Heart left ventricle (tissue), 16 donors: ENCODE data around the gene TMEM43. TPM values are rescaled to one million over a fixed set of nuclear protein-coding genes. Genes with fewer than 3 reads are reported as not detected.

Experiments used
- ATAC-seq, 4 donors: fragments of 200-7000 bp; cut with Tn5 transposase; one replicate each; pipeline ENCODE4 v1.9.1; 2020 to 2022; ENCODE audit warnings: moderate library complexity in 4 of 4, mild to moderate bottlenecking in 3 of 4, moderate number of reproducible peaks in 1 of 4
- DNase-seq, 5 donors: peaks; one replicate each; pipeline ENCODE4 v3.0.0-alpha.2; 2020
- H3K27ac ChIP-seq, 12 donors: fragments of 200-600 bp; sonication (generic) in 4 of 12; one replicate each; pipeline versions ENCODE4 v1.5.0 to v1.8.0; 2016 to 2022; ENCODE audit warnings: mild to moderate bottlenecking in 2 of 12
- H3K27me3 ChIP-seq, 9 donors: fragments of 200-600 bp; sonication (generic) in 2 of 9; one replicate each; pipeline versions ENCODE4 v1.5.1 to v1.8.0; 2016 to 2022; ENCODE audit warnings: mild to moderate bottlenecking in 3 of 9
- H3K36me3 ChIP-seq, 9 donors: fragments of 200-600 bp; sonication (generic) in 2 of 9; one replicate each; pipeline versions ENCODE4 v1.5.0 to v1.8.0; 2018 to 2022; ENCODE audit warnings: mild to moderate bottlenecking in 2 of 9
- H3K4me1 ChIP-seq, 12 donors: fragments of 200-600 bp; sonication (generic) in 4 of 12; one replicate each; pipeline versions ENCODE4 v1.5.0 to v1.8.0; 2016 to 2022; ENCODE audit warnings: mild to moderate bottlenecking in 3 of 12
- H3K4me3 ChIP-seq, 12 donors: fragments of 200-600 bp; sonication (generic) in 4 of 12; one replicate each; pipeline versions ENCODE4 v1.5.0 to v1.8.0; 2017 to 2022; ENCODE audit warnings: mild to moderate bottlenecking in 9 of 12, moderate library complexity in 4 of 12
- H3K9me3 ChIP-seq, 12 donors: fragments of 200-600 bp; sonication (generic) in 4 of 12; one replicate each; pipeline versions ENCODE4 v1.5.0 to v1.8.0; 2016 to 2022; ENCODE audit warnings: mild to moderate bottlenecking in 1 of 12
- POLR2A ChIP-seq, 2 donors: fragments of 450-650 bp; IDR thresholded peaks; one replicate each; pipeline ENCODE4 v1.6.1; 2017; ENCODE audit warnings: antibody characterized with exemption in 2 of 2, mild to moderate bottlenecking in 2 of 2, moderate library complexity in 2 of 2
- WGBS, 4 donors: extraction: QIAGEN DNeasy Blood & Tissue Kit in 2 of 4; methylation state at CpG; one replicate each; pipeline versions ENCODE4 v1.1.5 to v1.1.7; 2013 to 2018; 5-methylcytosine and 5-hydroxymethylcytosine counted together
- intact Hi-C, 10 donors: fragments of 100-400 bp; cut with DNase I; formaldehyde crosslinking; loops; one replicate each; pipeline versions ENCODE4 v1.11.1 to v1.14.2; 2022
- polyA plus RNA-seq, 2 donors: library from polyadenylated mRNA; stranded (reverse); fragments of 200-250 nt; gene quantifications; one replicate each; pipeline ENCODE4 v1.2.3, GENCODE V29; 2013
- total RNA-seq, 9 donors: library from RNA; depleted of rRNA in 2 of 9; stranded (reverse); fragments of >200 nt in 2 of 9; fragmentation: NEBNext Ultra II Directional in 3 of 9; extraction: Animal tissue kit (Norgen Biotek cat#: 25700) in 3 of 9; gene quantifications; one replicate each; pipeline versions ENCODE4 v1.1.0 to v1.2.4, GENCODE V29; 2016 to 2023
- TF ChIP-seq, protein P1 (sequence below), 12 donors: fragments of 200-600 bp; sonication (generic) in 4 of 12; IDR thresholded peaks; one replicate each; pipeline versions ENCODE4 v1.5.0 to v1.8.0; 2018 to 2022; ENCODE audit warnings: antibody characterized with exemption in 12 of 12, mild to moderate bottlenecking in 5 of 12
- donor health status: ischemic (EF 13 %, LVEDD 7.1; RV severe dilation, severe dysfunction).
- donor health status: healthy with polysubstance abuse.
- donor health status: DM: no; HTN: yes; CAD: no.
- donor health status: DM: no; HTN: no; CAD: no.
- donor health status: ischemic (EF 25% LVEDD 6.9; RV normal size, moderate dysfunction).
- donor health status: ischemic (EF 25% LVEDD 5.7; RV mildly dilated, moderate dysfunction).
- donor health status: healthy.
- donor health status: DM: yes; HTN: yes; CAD: no.
- donor health status: ischemic (EF 35%, LVEDD 5.7; RV mildly dilated, moderate dysfunction).
- donor health status: nonischemic (EF 11% LVEDD 7.7; RV severe dilation, severe dysfunction).
- donor health status: DM: yes; HTN: yes; CAD: no.
- donor health status: PGD.
- donor health status: ischemic (EF 29% LVEDD 5.4; RV normal size, mild dysfunction).
- donor health status: nonischemic (EF 23%, LVEDD 6.1; RV moderate dilation, normal function).

Gene TMEM43
- total and polyA plus RNA-seq, 11 donors = 26.1 to 150 (median 46.0) TPM

DNA sequence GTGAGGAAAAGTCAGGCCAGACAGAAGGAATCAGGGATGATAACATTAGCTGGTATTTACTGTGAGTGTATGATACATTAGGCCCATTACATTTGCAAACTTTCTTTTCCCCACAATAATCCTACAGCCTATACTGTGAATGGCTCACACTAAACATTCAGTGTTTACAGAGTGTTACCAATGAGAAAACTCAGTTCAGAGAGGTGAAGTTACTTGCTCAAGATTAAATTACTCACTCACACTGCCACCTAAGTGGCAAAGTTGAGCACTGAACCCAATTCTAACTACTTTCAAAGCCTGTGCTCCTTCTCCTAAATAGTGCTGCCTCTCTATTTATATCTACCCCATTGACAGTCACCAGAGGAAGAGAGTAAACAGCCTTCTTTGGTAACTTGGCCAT lies 45.0 kb downstream of the TMEM43 start:
- Histone ChIP-seq H3K9me3 (no peaks in the 10 kb centered on the region), H3K4me1 (peaks cover 0 to 6% (median 0%) of the 10 kb centered on the region in 12 donors), H3K36me3 (peaks cover 0 to 83% (median 81%) of the 10 kb centered on the region in 9 donors), H3K27ac (no peak overlapping the region), H3K4me3 (no peak overlapping the region), H3K27me3 (no peaks in the 10 kb centered on the region)
- intact Hi-C loops = loop anchor here in 3 of 10 donors (10.0 kb wide), 2 partner anchors 275 to 515 kb away; no protein-coding TSS in a partner anchor
- TF ChIP-seq POLR2A (IDR thresholded peaks at IDR 0.05) = no peak
- TF ChIP-seq, protein P1, sequence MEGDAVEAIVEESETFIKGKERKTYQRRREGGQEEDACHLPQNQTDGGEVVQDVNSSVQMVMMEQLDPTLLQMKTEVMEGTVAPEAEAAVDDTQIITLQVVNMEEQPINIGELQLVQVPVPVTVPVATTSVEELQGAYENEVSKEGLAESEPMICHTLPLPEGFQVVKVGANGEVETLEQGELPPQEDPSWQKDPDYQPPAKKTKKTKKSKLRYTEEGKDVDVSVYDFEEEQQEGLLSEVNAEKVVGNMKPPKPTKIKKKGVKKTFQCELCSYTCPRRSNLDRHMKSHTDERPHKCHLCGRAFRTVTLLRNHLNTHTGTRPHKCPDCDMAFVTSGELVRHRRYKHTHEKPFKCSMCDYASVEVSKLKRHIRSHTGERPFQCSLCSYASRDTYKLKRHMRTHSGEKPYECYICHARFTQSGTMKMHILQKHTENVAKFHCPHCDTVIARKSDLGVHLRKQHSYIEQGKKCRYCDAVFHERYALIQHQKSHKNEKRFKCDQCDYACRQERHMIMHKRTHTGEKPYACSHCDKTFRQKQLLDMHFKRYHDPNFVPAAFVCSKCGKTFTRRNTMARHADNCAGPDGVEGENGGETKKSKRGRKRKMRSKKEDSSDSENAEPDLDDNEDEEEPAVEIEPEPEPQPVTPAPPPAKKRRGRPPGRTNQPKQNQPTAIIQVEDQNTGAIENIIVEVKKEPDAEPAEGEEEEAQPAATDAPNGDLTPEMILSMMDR (IDR thresholded peaks at IDR 0.05) = no peak
- ATAC-seq (no peak), DNase-seq (no peak)

DNA sequence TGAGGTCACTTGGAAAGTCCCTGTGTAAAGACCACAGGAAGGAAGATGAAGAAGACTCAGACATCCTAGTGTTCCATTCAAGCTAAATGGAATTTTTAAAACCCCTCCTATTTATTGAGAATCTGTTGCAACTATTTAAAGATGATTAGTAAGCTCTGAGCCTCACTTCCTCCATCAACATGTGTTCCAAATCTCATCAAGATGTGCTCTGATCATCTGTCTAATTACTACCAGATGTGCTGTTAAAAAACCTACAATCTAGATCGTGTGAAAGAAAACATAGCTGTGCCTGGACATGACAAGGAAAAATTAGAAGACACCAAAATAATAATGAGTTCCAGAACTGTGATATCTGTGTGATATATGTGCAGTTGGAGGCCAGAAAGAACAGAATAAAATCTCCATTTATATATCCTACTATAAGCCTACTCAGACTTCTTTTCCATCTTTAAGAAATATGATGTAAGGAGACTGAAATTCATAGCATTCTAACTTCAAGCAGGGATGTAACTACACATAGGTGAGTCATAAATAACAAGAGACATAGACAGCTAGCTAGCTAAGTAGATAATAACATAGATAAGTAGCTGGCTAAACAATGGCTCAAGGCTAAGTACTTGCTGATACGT lies 45.8 kb downstream of the TMEM43 start:
- intact Hi-C loops = loop anchor here in 3 of 10 donors (10.0 kb wide), 2 partner anchors 276 to 516 kb away; no protein-coding TSS in a partner anchor
- peaks cover 0 to 75% (median 74%) of the 10 kb centered on the region in 9 donors for H3K36me3 ChIP-seq

DNA sequence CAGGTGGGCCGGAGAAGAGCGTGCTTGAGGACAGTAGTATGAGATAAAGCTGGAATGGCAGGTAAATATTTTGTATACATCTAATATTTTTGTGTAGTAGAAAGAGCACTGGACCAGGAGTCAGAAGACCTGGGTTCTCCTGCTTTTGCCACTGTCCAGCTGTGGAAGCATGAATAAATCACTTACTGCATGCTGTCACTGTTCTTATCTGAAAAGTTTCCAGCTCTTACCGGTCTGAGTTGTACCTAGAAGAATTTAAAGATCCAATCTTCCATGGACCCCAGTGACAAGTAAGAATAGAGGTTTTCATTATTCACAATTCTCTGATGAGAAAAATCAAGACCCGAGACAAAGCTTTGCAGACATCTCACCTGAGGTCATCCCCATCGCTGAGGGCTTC lies 47.6 kb downstream of the TMEM43 start:
- peaks cover 0 to 57% (median 55%) of the 10 kb centered on the region in 9 donors for H3K36me3 ChIP-seq
- no peak overlapping the region for H3K4me3 ChIP-seq
- H3K4me1 ChIP-seq = peaks cover 0 to 31% (median 16%) of the 10 kb centered on the region in 12 donors
- H3K9me3 ChIP-seq = no peaks in the 10 kb centered on the region
- no peak overlapping the region for H3K27ac ChIP-seq
- no peak for ATAC-seq
- no peaks in the 10 kb centered on the region for H3K27me3 ChIP-seq
- TF ChIP-seq, protein P1 (IDR thresholded peaks at IDR 0.05) = no peak
- TF ChIP-seq POLR2A (IDR thresholded peaks at IDR 0.05) = no peak
- 93 to 98% (median 94%) methylated on average over 5 of the region's 5 CpGs for WGBS, 4 donors
- intact Hi-C loops = loop anchor here in 3 of 10 donors (10.0 kb wide), 2 partner anchors 278 to 518 kb away; no protein-coding TSS in a partner anchor
- no peak for DNase-seq

More for the DNA sequence above, 45.8 kb downstream of the TMEM43 start:
- Histone ChIP-seq H3K9me3 (no peaks in the 10 kb centered on the region), H3K4me1 (peaks cover 0 to 13% (median 3%) of the 10 kb centered on the region in 12 donors), H3K27me3 (no peaks in the 10 kb centered on the region), H3K27ac (no peak overlapping the region), H3K4me3 (no peak overlapping the region)
- DNase-seq (no peak), ATAC-seq (no peak)
- WGBS, 4 donors = 71 to 85% (median 79%) methylated on average over 2 of the region's 2 CpGs
- TF ChIP-seq, protein P1 (IDR thresholded peaks at IDR 0.05) = no peak
- no peak for TF ChIP-seq POLR2A (IDR thresholded peaks at IDR 0.05)

DNA sequence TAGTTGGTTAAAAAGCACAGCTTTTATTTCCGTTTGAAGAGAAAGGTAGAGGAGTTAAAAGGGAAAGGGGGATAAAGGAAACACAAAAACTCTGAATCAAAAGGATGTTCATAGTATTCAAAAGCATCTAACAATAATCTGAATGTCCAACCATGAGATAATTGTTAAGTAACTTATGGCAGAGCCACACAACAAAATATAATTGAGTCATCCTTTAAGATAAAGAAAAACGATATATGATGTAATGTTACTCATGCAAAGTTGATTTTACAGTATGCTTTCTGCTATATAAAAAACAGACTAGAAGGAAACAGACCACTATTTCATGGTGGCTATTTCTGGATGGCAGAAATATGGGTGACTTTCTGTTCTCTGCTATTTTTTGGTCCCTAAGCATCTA lies 49.6 kb downstream of the TMEM43 start:
- DNase-seq (no peak), ATAC-seq (no peak)
- peaks cover 0 to 37% (median 35%) of the 10 kb centered on the region in 9 donors for H3K36me3 ChIP-seq
- H3K4me3 ChIP-seq = no peak overlapping the region
- no peak for TF ChIP-seq POLR2A (IDR thresholded peaks at IDR 0.05)
- TF ChIP-seq, protein P1 (IDR thresholded peaks at IDR 0.05) = no peak
- peaks cover 0 to 42% (median 27%) of the 10 kb centered on the region in 12 donors for H3K4me1 ChIP-seq
- H3K27me3 ChIP-seq = no peaks in the 10 kb centered on the region
- WGBS, 4 donors = 70 to 79% (median 72%) methylated on average over 2 of the region's 2 CpGs
- H3K9me3 ChIP-seq = no peaks in the 10 kb centered on the region
- no peak overlapping the region for H3K27ac ChIP-seq
- intact Hi-C loops = loop anchor here in 3 of 10 donors (10.0 kb wide), 2 partner anchors 280 to 520 kb away; no protein-coding TSS in a partner anchor
